H9 (cell line): ENCODE data around the gene ZNF275. TPM values are rescaled to one million over a fixed set of nuclear protein-coding genes. Genes with fewer than 3 reads are reported as not detected.

ENCODE experiments used
- DNase-seq: peaks from one replicate; pipeline ENCODE4 v3.0.0-alpha.2; 2017
- H2AFZ ChIP-seq: one replicate; pipeline ENCODE4 v1.6.1; 2013; ENCODE audit warnings: mild to moderate bottlenecking, low read length, control low read depth, moderate library complexity
- H2AK5ac ChIP-seq: 2 replicates; pipeline ENCODE4 v1.6.1; 2013; ENCODE audit warnings: low read length, control low read depth, mixed read lengths; ENCODE audit not compliant: insufficient read length
- H2BK120ac ChIP-seq: one replicate; pipeline ENCODE4 v1.6.1; 2013; ENCODE audit warnings: low read depth, mild to moderate bottlenecking, low read length, control low read depth, inconsistent platforms; ENCODE audit not compliant: poor library complexity, severe bottlenecking
- H2BK12ac ChIP-seq: 2 replicates; pipeline ENCODE4 v1.6.1; 2013; ENCODE audit warnings: low read length, control low read depth, mixed read lengths, low read depth; ENCODE audit not compliant: insufficient read length
- H2BK15ac ChIP-seq: 2 replicates; pipeline ENCODE4 v1.6.1; 2013; ENCODE audit warnings: low read depth, low read length, control low read depth
- H2BK20ac ChIP-seq: one replicate; pipeline ENCODE4 v1.6.1; 2013; ENCODE audit warnings: low read depth, mild to moderate bottlenecking, low read length, control low read depth, inconsistent platforms; ENCODE audit not compliant: poor library complexity, severe bottlenecking
- H2BK5ac ChIP-seq: 2 replicates; pipeline ENCODE4 v1.6.1; 2013; ENCODE audit warnings: low read length, control low read depth, mixed read lengths; ENCODE audit not compliant: insufficient read length
- H3K14ac ChIP-seq: 2 replicates; pipeline ENCODE4 v1.6.1; 2013; ENCODE audit warnings: low read length, control low read depth; ENCODE audit not compliant: insufficient read depth
- H3K18ac ChIP-seq: 2 replicates; pipeline ENCODE4 v1.6.1; 2013; ENCODE audit warnings: low read depth, mild to moderate bottlenecking, mixed read lengths, low read length, control low read depth; ENCODE audit not compliant: insufficient read length
- H3K23ac ChIP-seq: 2 replicates; pipeline ENCODE4 v1.6.1; 2013; ENCODE audit warnings: low read length, control low read depth, mixed read lengths, low read depth; ENCODE audit not compliant: insufficient read length
- H3K23me2 ChIP-seq: 2 replicates; pipeline ENCODE4 v1.6.1; 2013; ENCODE audit warnings: low read depth, mild to moderate bottlenecking, mixed read lengths, low read length, control low read depth; ENCODE audit not compliant: insufficient read length, poor library complexity, severe bottlenecking
- H3K27ac ChIP-seq: 2 replicates; pipeline ENCODE4 v1.5.1; 2013; ENCODE audit warnings: low read length, control low read depth, mixed read lengths, low read depth; ENCODE audit not compliant: insufficient read length
- H3K27me3 ChIP-seq: 2 replicates; pipeline ENCODE4 v1.6.1; 2013; ENCODE audit warnings: low read length, control low read depth, inconsistent platforms; ENCODE audit not compliant: insufficient read depth
- H3K4ac ChIP-seq: 2 replicates; pipeline ENCODE4 v1.6.1; 2013; ENCODE audit warnings: low read depth, mild to moderate bottlenecking, control low read depth, inconsistent platforms, low read length, moderate library complexity
- H3K4me1 ChIP-seq: 2 replicates; pipeline ENCODE4 v1.6.1; 2013; ENCODE audit warnings: low read length, control low read depth, inconsistent platforms; ENCODE audit not compliant: insufficient read depth
- H3K4me2 ChIP-seq: 2 replicates; pipeline ENCODE4 v1.6.1; 2013; ENCODE audit warnings: low read length, control low read depth, mixed read lengths; ENCODE audit not compliant: insufficient read length, insufficient read depth
- H3K56ac ChIP-seq: 2 replicates; pipeline ENCODE4 v1.6.1; 2013; ENCODE audit warnings: low read depth, mild to moderate bottlenecking, mixed read lengths, low read length, control low read depth; ENCODE audit not compliant: insufficient read length
- H3K79me1 ChIP-seq: 2 replicates; pipeline ENCODE4 v1.6.1; 2013; ENCODE audit warnings: low read depth, mild to moderate bottlenecking, moderate library complexity, low read length, control low read depth, inconsistent platforms; ENCODE audit not compliant: insufficient read depth, poor library complexity, severe bottlenecking
- H3K79me2 ChIP-seq: 2 replicates; pipeline ENCODE4 v1.6.1; 2013; ENCODE audit warnings: low read length, control low read depth, inconsistent platforms; ENCODE audit not compliant: insufficient read depth
- H3K9ac ChIP-seq: 2 replicates; pipeline ENCODE4 v1.6.1; 2013; ENCODE audit warnings: low read length, control low read depth, mixed read lengths; ENCODE audit not compliant: insufficient read length; ENCODE audit errors: extremely low read depth
- H3K9me3 ChIP-seq: one replicate; pipeline ENCODE4 v1.6.1; 2013; ENCODE audit warnings: low read depth, low read length, inconsistent platforms; ENCODE audit not compliant: control insufficient read depth
- H3T11ph ChIP-seq: one replicate; pipeline ENCODE4 v1.6.1; 2013; ENCODE audit warnings: mild to moderate bottlenecking, low read length, control low read depth, inconsistent platforms
- H4K20me1 ChIP-seq: one replicate; pipeline ENCODE4 v1.6.1; 2013; ENCODE audit not compliant: control insufficient read depth, insufficient read length, insufficient read depth
- H4K5ac ChIP-seq: 2 replicates; pipeline ENCODE4 v1.6.1; 2013; ENCODE audit warnings: low read depth, mild to moderate bottlenecking, mixed read lengths, low read length, control low read depth; ENCODE audit not compliant: insufficient read length
- H4K8ac ChIP-seq: replicated peaks from 2 replicates; pipeline ENCODE4 v1.6.1; 2013; ENCODE audit warnings: low read length, control low read depth, mixed read lengths, low read depth; ENCODE audit not compliant: insufficient read length
- H4K91ac ChIP-seq: 2 replicates; pipeline ENCODE4 v1.6.1; 2013; ENCODE audit warnings: low read depth, mild to moderate bottlenecking, moderate library complexity, mixed read lengths, low read length, control low read depth; ENCODE audit not compliant: insufficient read length
- H3K27ac Mint-ChIP-seq, 3 experiments: 2 replicates in 2 of 3; 3 replicates in 1 of 3; pipeline ENCODE4 v1.8.0; 2020 to 2021; ENCODE audit warnings: mixed read lengths in 3 of 3, mild to moderate bottlenecking in 1 of 3, moderate library complexity in 1 of 3
- H3K27me3 Mint-ChIP-seq: 2 replicates; pipeline ENCODE4 v1.8.0; 2021; ENCODE audit warnings: low read depth, mild to moderate bottlenecking, moderate library complexity, mixed read lengths
- H3K36me3 Mint-ChIP-seq, 3 experiments: 2 replicates in 2 of 3; 3 replicates in 1 of 3; pipeline ENCODE4 v1.8.0; 2020 to 2021; ENCODE audit warnings: low read depth in 3 of 3, mixed read lengths in 3 of 3; ENCODE audit not compliant: insufficient read depth in 1 of 3
- H3K4me1 Mint-ChIP-seq, 2 experiments: 2 replicates each; pipeline ENCODE4 v1.8.0; 2020; ENCODE audit warnings: mixed read lengths in 2 of 2
- H3K4me3 Mint-ChIP-seq, 2 experiments: 2 replicates in 1 of 2; 3 replicates in 1 of 2; pipeline ENCODE4 v1.8.0; 2020 to 2021; ENCODE audit warnings: mild to moderate bottlenecking in 2 of 2, mixed read lengths in 2 of 2, moderate library complexity in 1 of 2
- H3K9me3 Mint-ChIP-seq, 2 experiments: 2 replicates in 1 of 2; 3 replicates in 1 of 2; pipeline ENCODE4 v1.8.0; 2020; ENCODE audit warnings: mild to moderate bottlenecking in 2 of 2, mixed read lengths in 2 of 2, moderate library complexity in 1 of 2
- WGBS: extraction: QIAGEN DNeasy Blood & Tissue Kit; methylation state at CpG from one replicate; pipeline ENCODE4 v1.1.7; 2013; ENCODE audit warnings: missing lambda C conversion rate, low lambda C conversion rate, mixed read lengths; ENCODE audit not compliant: insufficient read length; ENCODE audit errors: extremely low coverage; 5-methylcytosine and 5-hydroxymethylcytosine counted together
- total RNA-seq: library from RNA; stranded (reverse); gene quantifications from 2 replicates; pipeline ENCODE4 v1.2.1, GENCODE V29; 2021
- TF ChIP-seq, protein P1 (sequence below): fragments of 200-600 bp; sonication (generic); conservative IDR thresholded peaks from 3 replicates; pipeline ENCODE4 v1.8.0; 2021; ENCODE audit warnings: antibody characterized with exemption, mild to moderate bottlenecking

ZNF275 gene
- total RNA-seq, 1 experiment from 2014 or later: 11.8 TPM

DNA sequence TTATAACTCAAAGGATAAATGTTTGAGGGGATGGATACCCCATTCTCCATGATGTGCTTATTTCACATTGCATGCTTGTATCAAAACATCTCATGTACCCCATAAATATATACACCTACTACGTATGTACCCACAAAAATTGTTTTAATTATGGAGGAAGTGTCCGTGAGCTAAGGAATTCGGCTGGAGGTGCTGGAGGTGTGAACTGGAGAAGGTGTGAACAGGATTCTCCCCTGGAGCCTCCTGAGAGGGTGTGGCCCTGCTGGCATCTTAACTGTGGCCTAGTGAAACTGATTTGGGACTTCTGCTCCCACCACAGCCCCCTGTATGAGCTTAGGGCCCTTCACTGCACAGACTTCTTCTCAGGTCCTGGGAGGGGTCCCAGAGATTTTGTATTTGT is 43.8 kb downstream of the ZNF275 start:
- no peaks in the 10 kb centered on the region for H3K27me3 ChIP-seq
- Mint-ChIP-seq H3K27ac (no peak overlapping the region), H3K4me3 (no peak overlapping the region), H3K27me3 (peaks cover 4% of the 10 kb centered on the region), H3K9me3 (peaks cover 58 to 65% of the 10 kb centered on the region in 2 experiments), H3K4me1 (peaks cover 9 to 12% of the 10 kb centered on the region in 2 experiments), H3K36me3 (peaks cover 4 to 12% (median 8%) of the 10 kb centered on the region in 3 experiments; a peak in 5 of 7 replicates)
- no CpG with 5 or more reads among the region's 3 CpGs for WGBS
- H3K79me1 ChIP-seq: no peaks in the 10 kb centered on the region
- H2BK12ac ChIP-seq: no peak overlapping the region
- no peak overlapping the region for H2BK120ac ChIP-seq
- DNase-seq: no peak
- H3K4me2 ChIP-seq: no peak overlapping the region
- no peaks in the 10 kb centered on the region for H4K20me1 ChIP-seq
- H4K8ac ChIP-seq: no peak overlapping the region
- H2AFZ ChIP-seq: no peak overlapping the region
- H2BK5ac ChIP-seq: no peak overlapping the region
- H3K79me2 ChIP-seq: no peaks in the 10 kb centered on the region
- H3K23ac ChIP-seq: no peak overlapping the region
- H3K9me3 ChIP-seq: peaks cover 51% of the 10 kb centered on the region
- H4K5ac ChIP-seq: no peak overlapping the region
- no peak overlapping the region for H3K18ac ChIP-seq
- no peak overlapping the region for H4K91ac ChIP-seq
- TF ChIP-seq, protein P1, sequence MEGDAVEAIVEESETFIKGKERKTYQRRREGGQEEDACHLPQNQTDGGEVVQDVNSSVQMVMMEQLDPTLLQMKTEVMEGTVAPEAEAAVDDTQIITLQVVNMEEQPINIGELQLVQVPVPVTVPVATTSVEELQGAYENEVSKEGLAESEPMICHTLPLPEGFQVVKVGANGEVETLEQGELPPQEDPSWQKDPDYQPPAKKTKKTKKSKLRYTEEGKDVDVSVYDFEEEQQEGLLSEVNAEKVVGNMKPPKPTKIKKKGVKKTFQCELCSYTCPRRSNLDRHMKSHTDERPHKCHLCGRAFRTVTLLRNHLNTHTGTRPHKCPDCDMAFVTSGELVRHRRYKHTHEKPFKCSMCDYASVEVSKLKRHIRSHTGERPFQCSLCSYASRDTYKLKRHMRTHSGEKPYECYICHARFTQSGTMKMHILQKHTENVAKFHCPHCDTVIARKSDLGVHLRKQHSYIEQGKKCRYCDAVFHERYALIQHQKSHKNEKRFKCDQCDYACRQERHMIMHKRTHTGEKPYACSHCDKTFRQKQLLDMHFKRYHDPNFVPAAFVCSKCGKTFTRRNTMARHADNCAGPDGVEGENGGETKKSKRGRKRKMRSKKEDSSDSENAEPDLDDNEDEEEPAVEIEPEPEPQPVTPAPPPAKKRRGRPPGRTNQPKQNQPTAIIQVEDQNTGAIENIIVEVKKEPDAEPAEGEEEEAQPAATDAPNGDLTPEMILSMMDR: no peak
- no peak overlapping the region for H3T11ph ChIP-seq
- H3K4me1 ChIP-seq: no peaks in the 10 kb centered on the region
- no peak overlapping the region for H3K14ac ChIP-seq
- H3K4ac ChIP-seq: no peak overlapping the region
- H2BK20ac ChIP-seq: no peak overlapping the region
- no peaks in the 10 kb centered on the region for H3K23me2 ChIP-seq
- H3K9ac ChIP-seq: no peak overlapping the region
- no peak overlapping the region for H2AK5ac ChIP-seq
- H2BK15ac ChIP-seq: no peak overlapping the region
- no peak overlapping the region for H3K27ac ChIP-seq
- no peak overlapping the region for H3K56ac ChIP-seq
